ENCODE results near the gene GRK5. TPM values are rescaled to one million over a fixed set of nuclear protein-coding genes. Genes with fewer than 3 reads are reported as not detected.

The GRK5 gene
- total RNA-seq, 1 experiment from 2014 or later: 58.2 TPM

DNA sequence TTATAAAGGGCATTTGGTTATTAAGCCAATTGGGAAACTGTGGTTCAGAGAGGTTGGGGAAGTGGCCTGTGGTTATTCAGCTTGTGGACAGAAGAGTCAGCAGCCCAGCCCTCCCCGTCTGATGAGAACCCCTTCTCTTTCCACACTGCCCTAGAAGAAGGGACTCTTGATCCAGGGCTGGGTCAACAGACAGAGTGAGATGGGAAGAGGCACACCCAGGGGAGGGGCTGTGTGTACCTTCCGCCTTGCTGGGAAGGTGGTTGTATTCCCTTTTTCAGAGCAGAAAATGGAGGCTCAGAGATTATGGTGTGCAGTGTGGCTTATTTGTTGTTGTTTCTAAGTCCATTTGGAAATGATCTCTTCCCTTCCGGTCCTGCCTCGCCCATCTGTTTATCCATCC lies 103.4 kb downstream of the GRK5 start:
- Histone ChIP-seq H3K27me3 (replicated peaks; ENCODE audit: insufficient read depth, low read depth, low read length, poor library complexity) (no peaks in the 10 kb centered on the region), H3K27ac (ENCODE audit: low read depth, low read length, poor library complexity, severe bottlenecking) (peak overlapping the region; percentile 37), H3K9me3 (ENCODE audit: low read depth, low read length, poor library complexity, severe bottlenecking) (no peaks in the 10 kb centered on the region), H3K36me3 (ENCODE audit: insufficient read depth, low read length, poor library complexity, severe bottlenecking) (no peaks in the 10 kb centered on the region), H3K4me1 (ENCODE audit: insufficient read depth, low read length, poor library complexity, severe bottlenecking) (peaks cover 18% of the 10 kb centered on the region), H3K4me3 (ENCODE audit: low read depth, low read length, poor library complexity, severe bottlenecking) (no peak overlapping the region)
- intact Hi-C loops (cut with micrococcal nuclease; ENCODE audit: unreplicated experiment): no loop called here
- CTCF ChIA-PET: no interaction called here
- POLR2A ChIA-PET (ENCODE audit: low non-redundant PET): no interaction called here
- no peak for TF ChIP-seq EZH2 (IDR thresholded peaks at IDR 0.05; ENCODE audit: borderline replicate concordance, low read depth, low read length, poor library complexity, severe bottlenecking)
- no peak for TF ChIP-seq CTCF (conservative IDR thresholded peaks at IDR 0.05; ENCODE audit: low read depth, low read length)
- BruUV-seq (replicated peaks): no TSS peak
- no peak for DNase-seq (ENCODE audit: low spot score)

DNA sequence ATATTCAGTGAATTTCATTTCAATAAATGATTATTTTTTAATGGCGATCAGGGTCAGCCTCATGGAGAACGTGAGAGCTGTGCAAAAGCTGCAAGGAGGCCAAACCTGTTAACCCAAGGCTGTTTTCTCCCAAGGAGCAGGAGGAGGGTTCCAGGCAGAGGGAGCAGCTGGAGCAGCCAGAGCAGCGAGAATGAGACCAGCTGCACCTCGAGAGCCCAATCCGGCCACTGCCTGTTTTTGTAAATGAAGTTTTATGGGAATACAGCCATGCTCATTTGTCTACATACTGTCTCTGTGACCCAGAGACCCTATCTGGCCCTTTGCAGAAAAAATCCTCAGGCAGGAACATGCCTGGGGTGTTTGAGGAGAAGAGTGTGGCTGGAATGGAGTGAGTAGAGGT lies 104.9 kb downstream of the GRK5 start:
- H3K9me3 ChIP-seq (ENCODE audit: low read depth, low read length, poor library complexity, severe bottlenecking): no peaks in the 10 kb centered on the region
- peaks cover 28% of the 10 kb centered on the region for H3K4me1 ChIP-seq (ENCODE audit: insufficient read depth, low read length, poor library complexity, severe bottlenecking)
- intact Hi-C loops (cut with micrococcal nuclease; ENCODE audit: unreplicated experiment): no loop called here
- no peak for DNase-seq (ENCODE audit: low spot score)
- ChIA-PET CTCF (no interaction called here), POLR2A (ENCODE audit: low non-redundant PET) (no interaction called here)
- TF ChIP-seq EZH2 (IDR thresholded peaks at IDR 0.05; ENCODE audit: borderline replicate concordance, low read depth, low read length, poor library complexity, severe bottlenecking) (no peak), CTCF (conservative IDR thresholded peaks at IDR 0.05; ENCODE audit: low read depth, low read length) (no peak)
- H3K27me3 ChIP-seq (replicated peaks; ENCODE audit: insufficient read depth, low read depth, low read length, poor library complexity): no peaks in the 10 kb centered on the region
- BruUV-seq (replicated peaks): no TSS peak
- no peak overlapping the region for H3K4me3 ChIP-seq (ENCODE audit: low read depth, low read length, poor library complexity, severe bottlenecking)
- H3K27ac ChIP-seq (ENCODE audit: low read depth, low read length, poor library complexity, severe bottlenecking): no peak overlapping the region
- H3K36me3 ChIP-seq (ENCODE audit: insufficient read depth, low read length, poor library complexity, severe bottlenecking): no peaks in the 10 kb centered on the region

DNA sequence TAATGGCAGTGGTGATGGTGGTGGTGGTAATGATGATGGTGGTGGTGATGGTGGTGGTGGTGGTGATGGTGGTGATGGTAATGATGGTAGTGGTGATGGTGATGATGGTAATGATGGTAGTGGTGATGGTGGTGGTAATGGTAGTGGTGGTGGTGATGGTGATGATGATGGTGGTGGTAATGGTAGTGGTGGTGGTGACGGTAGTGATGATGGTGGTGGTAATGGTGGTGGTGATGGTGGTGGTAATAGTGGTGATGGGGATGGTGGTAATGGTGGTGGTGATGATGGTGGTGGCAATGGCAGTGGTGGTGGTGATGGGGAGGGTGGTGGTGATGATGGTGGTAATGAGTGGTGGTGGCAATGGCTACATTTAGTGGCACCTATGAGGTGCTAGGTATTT lies 105.7 kb downstream of the GRK5 start:
- Histone ChIP-seq H3K9me3 (ENCODE audit: low read depth, low read length, poor library complexity, severe bottlenecking) (no peaks in the 10 kb centered on the region), H3K4me3 (ENCODE audit: low read depth, low read length, poor library complexity, severe bottlenecking) (no peak overlapping the region), H3K27ac (ENCODE audit: low read depth, low read length, poor library complexity, severe bottlenecking) (no peak overlapping the region), H3K36me3 (ENCODE audit: insufficient read depth, low read length, poor library complexity, severe bottlenecking) (no peaks in the 10 kb centered on the region), H3K4me1 (ENCODE audit: insufficient read depth, low read length, poor library complexity, severe bottlenecking) (peaks cover 36% of the 10 kb centered on the region), H3K27me3 (replicated peaks; ENCODE audit: insufficient read depth, low read depth, low read length, poor library complexity) (no peaks in the 10 kb centered on the region)
- ChIA-PET POLR2A (ENCODE audit: low non-redundant PET) (no interaction called here), CTCF (no interaction called here)
- intact Hi-C loops (cut with micrococcal nuclease; ENCODE audit: unreplicated experiment): no loop called here
- TF ChIP-seq EZH2 (IDR thresholded peaks at IDR 0.05; ENCODE audit: borderline replicate concordance, low read depth, low read length, poor library complexity, severe bottlenecking) (no peak), CTCF (conservative IDR thresholded peaks at IDR 0.05; ENCODE audit: low read depth, low read length) (no peak)
- no TSS peak for BruUV-seq (replicated peaks)
- no peak for DNase-seq (ENCODE audit: low spot score)
